Measurements from ENCODE around the gene STK33.

DNA sequence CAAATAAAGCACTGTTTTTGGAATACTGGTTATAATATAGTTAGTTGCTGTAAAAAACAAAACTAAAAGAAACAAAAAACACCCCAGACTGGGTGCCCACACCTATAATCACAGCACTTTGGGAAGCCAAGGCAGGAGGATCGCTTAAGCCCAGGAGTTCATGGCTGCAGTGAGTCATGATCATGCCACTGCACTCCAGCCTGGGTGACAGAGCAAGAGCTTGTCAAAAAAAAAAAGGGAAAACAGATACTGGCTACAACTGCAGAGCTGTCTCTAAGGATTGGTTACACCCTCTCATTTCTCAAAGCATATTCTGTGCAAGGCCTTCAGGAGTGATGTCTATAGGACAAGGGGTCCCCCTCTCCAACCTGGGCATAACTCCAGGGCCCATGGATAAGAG is 14.6 kb upstream of the STK33 start:
- TF ChIP-seq, protein P1, sequence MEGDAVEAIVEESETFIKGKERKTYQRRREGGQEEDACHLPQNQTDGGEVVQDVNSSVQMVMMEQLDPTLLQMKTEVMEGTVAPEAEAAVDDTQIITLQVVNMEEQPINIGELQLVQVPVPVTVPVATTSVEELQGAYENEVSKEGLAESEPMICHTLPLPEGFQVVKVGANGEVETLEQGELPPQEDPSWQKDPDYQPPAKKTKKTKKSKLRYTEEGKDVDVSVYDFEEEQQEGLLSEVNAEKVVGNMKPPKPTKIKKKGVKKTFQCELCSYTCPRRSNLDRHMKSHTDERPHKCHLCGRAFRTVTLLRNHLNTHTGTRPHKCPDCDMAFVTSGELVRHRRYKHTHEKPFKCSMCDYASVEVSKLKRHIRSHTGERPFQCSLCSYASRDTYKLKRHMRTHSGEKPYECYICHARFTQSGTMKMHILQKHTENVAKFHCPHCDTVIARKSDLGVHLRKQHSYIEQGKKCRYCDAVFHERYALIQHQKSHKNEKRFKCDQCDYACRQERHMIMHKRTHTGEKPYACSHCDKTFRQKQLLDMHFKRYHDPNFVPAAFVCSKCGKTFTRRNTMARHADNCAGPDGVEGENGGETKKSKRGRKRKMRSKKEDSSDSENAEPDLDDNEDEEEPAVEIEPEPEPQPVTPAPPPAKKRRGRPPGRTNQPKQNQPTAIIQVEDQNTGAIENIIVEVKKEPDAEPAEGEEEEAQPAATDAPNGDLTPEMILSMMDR (IDR thresholded peaks at IDR 0.05; ENCODE audit: low read length) = no peak
- no peak for TF ChIP-seq EZH2 (IDR thresholded peaks at IDR 0.05; ENCODE audit: borderline replicate concordance, low read length)
